GM19043 (cell line): ENCODE data around the gene TCIRG1.
"Not testable (repeated sequence)": the region's sequence is repeated elsewhere in the genome, so short reads cannot be mapped to it uniquely, and the experiment has no call there.

Source experiments
- ATAC-seq: cut with Tn5 transposase; IDR thresholded peaks from one replicate; pipeline ENCODE4 v1.9.1; 2021; ENCODE audit warnings: low read depth; ENCODE audit not compliant: unreplicated experiment

Gene TCIRG1

DNA sequence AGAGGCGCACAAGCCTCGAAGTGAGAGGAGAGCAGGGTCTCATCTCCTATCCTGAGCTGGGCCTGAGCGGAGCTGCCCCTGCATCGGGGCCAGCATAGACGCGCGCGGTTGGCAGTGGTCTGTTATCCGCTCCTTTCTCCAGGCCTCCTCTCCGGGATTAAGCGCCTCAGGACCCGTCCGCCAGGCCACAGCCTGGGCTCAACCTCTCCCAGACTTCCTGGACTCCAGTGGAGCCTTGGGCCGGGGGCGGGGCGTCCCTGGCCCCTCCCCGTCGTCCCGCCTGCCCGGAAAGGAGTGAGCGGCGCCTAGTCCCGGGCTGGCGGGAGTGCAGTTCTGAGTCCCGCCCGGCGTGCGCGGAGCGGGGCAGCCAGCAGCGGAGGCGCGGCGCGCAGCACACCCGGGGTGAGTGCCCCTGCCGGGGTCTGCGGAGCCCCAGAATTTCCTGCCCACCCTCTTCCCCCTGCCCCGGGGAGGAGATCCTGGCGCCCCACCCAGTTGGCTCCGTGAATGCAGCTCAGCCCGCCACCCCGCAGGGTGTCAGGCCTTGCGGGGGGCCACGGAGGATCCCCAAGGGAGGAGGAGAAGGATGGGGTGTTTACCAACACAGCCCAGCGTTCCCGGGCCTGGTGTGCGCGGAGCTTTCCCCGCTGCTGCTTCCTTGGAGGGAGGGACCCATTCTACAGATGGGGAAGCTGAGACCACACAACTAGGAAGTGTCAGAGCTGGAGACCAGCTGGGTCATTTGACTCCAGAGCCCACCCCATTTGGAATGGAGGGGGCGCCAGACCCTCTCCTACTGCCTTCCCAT, at the start of gene TCIRG1:
Gene TCIRG1 (plus strand): TSS at position 308 of the 808 bp plus-strand sequence. CDS start 2,247 bp downstream, outside the sequence.
- no peak for ATAC-seq

GRCh38 chr11:67990546-67991346, 48.1 kb upstream of the TCIRG1 start:
- ATAC-seq, result not testable (repeated sequence)

DNA sequence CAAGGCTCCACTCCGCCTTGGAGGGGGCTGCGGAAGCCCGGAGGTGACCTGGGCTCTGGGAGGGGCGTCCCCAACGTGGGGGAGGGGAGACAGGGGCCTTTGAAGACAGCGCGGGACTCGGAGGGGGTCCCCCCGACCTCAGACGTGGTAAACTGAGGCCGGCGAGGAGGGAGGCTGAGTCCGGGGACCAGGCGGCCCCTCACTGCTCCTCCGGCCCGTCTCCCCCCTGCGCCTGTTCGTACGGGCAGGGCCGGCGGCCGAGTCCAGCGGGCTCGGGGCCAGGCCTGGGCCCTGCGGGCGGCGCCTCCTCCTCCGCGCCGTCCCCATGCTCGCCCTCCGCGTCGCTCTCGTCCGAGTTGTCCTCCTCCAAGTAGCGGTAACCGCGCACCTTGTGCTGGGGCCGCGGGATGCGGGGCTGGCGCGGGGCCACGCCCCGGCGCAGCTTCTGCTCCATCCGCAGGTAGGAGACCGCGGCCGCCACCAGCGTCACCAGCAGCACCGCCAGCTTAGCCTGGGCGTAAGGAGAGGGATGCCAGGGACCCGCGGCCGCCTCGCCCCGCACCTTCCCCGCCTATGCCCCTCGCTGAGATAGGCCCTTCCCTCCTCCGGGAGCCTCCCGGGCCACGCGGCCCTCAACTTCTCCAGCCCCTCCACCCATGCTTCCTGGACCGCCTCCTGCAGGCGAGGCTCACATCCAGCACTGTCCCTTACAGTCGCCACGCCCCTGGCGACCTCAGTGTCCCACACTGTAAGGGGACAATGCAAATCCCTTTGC, 47.3 kb upstream of the TCIRG1 start:
- not testable (repeated sequence) for ATAC-seq

DNA sequence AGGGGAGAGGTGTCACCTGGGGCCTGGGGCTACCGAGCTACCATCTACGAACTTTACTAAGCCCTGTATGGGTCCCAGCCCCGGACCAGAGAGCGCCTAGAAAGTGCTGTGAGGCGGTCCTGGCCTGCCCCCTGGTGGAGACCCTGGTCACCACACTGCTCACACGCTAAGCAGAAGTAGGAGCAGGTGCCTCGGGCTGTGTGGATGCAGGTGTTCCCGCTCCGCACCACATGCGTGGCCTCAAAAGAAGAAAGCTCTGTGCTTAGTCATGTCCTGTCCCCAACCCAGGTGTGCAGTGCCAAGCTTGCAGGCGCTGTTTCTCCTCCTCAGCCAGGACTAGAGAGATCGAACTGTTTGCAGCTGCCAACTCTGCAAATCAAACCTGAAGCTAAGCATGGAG, 45.0 kb upstream of the TCIRG1 start:
- ATAC-seq, result not testable (repeated sequence)

- ATAC-seq, result not testable (repeated sequence)
Measured at GRCh38 chr11:67994387-67994786, 44.4 kb upstream of the TCIRG1 start.

GRCh38 chr11:67995129-67995528, 43.7 kb upstream of the TCIRG1 start:
- ATAC-seq, result not testable (repeated sequence)

GRCh38 chr11:67995579-67995978, 43.2 kb upstream of the TCIRG1 start:
- ATAC-seq, result not testable (repeated sequence)

DNA sequence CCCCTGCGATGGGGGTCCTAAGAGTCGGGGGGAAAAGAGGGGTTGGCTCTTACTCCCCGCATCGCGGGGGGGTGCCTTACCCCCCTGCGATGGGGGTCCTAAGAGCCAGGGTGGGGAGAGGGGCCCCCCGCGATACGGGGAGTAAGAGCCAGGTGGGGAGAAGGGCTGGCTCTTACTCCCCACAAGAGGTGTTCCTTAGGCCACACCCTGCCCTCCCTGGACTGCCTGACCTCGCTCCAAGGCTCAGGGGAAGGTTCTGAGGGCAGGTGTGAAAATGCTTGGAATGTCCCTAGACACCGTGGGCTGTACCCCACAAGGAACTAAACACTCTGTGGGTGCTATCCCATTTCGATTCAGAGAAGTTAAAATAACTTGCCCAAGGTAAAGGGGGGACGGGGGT, 42.8 kb upstream of the TCIRG1 start:
- ATAC-seq, result no peak

GRCh38 chr11:67996622-67997474, 42.0 kb upstream of the TCIRG1 start:
- no peak for ATAC-seq

GRCh38 chr11:67997475-67997921, 41.3 kb upstream of the TCIRG1 start:
- ATAC-seq, result no peak

DNA sequence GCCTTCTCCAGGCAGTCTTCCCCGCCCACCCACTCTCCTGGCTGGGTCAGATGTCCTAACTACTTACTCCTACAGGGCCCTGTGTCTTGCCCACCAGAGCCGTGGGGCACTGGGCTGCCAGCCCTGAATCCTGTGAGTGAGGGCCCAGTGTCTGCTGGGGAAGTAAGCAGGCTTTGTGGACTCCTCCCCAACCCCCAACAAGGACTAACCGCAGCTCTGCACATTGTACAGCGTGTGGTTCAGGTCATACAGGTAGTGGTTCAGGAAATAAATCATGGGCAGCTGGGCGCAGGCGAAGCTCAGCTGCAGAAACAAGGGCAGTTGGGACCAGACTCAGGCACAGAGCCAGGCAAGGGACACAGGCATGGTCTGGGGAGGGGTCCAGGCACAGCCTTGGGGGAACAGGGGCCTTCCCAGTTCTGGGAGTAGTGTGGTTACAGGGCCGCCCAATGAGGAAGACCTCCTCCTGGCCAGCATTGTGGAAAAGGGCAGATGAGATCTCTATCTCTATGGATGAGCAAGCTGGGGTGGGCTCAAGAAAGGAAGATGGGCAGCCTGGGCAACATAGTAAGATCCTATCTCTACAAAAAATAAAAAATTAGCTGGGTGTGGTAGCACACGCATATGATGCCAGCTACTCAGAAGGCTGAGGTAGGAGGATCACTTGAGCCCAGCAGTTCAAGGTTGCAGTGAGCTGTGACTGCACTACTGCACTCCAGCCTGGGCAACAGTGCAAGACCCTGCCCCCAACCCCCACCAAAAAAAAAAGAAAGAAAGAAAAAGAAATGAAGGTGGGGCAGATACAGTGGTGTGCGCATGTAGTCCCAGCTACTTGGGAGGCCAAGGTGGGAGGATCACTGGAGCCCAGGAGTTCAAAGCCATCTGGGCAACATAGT, 40.4 kb upstream of the TCIRG1 start:
- ATAC-seq, result no peak

GRCh38 chr11:67999201-67999629, 39.6 kb upstream of the TCIRG1 start:
- ATAC-seq, result no peak

GRCh38 chr11:67999704-68000103, 39.1 kb upstream of the TCIRG1 start:
- ATAC-seq, result no peak

DNA sequence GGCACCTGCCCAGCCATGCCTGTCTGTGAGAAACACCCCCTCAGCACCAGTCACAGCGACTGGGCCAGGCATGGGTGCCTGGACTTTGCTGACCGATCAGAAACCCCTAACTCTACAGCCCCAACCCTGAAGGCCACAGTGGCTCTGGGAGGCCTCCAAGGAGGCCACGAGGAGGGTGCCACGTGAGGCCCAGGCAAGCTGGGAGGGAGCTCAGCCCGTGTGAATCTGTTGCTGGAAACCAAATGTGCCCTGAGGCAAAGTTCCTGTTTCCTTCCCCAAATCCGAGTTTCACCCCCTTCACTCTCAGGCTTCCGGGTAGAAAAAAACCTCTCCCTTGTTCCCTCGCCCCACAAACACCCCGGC, 36.3 kb upstream of the TCIRG1 start:
- ATAC-seq, result no peak

DNA sequence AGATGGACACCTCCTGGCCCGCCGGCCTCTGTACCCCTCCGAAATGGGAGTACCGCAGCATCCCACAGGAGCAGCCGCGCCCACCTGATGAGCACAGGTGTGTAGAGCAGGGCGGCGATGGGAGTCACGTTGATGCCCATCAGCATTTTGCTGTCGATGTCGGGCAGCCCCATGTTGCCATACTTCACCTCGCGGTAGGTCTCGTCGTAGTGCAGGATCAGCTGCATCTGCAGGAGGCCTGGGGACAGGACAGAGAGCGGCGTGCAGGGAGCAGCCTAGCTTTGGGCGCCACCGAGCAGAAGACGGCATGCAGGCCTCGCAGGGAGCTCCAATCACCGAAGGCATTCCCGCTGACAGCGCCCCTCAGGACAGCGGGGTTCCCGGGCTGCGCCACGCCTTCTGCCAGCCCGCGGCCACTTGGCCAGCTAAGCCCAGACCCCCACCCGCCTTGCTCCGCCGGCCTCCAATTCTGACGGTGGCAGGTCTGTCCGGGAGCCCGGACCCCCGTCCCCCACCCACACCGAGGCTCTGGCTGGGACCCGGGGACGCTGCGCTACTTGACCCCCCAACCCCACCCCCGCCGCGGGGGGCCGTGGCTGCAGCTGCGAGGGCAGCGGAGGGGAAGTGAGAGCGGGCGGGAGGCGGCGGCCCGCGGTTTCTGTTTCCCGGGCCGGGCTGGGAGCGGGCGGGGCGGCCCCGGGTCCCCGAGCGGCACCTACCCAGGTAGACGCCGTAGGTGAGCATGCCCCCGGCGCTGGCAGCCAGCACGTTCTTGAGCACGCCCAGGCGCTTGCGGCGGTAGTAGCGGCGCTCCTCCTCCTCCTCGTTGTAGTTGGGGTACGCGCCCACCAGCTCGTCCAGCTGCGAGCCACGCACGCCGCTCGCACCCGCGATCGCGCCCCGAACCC, 35.6 kb upstream of the TCIRG1 start:
- no peak for ATAC-seq

DNA sequence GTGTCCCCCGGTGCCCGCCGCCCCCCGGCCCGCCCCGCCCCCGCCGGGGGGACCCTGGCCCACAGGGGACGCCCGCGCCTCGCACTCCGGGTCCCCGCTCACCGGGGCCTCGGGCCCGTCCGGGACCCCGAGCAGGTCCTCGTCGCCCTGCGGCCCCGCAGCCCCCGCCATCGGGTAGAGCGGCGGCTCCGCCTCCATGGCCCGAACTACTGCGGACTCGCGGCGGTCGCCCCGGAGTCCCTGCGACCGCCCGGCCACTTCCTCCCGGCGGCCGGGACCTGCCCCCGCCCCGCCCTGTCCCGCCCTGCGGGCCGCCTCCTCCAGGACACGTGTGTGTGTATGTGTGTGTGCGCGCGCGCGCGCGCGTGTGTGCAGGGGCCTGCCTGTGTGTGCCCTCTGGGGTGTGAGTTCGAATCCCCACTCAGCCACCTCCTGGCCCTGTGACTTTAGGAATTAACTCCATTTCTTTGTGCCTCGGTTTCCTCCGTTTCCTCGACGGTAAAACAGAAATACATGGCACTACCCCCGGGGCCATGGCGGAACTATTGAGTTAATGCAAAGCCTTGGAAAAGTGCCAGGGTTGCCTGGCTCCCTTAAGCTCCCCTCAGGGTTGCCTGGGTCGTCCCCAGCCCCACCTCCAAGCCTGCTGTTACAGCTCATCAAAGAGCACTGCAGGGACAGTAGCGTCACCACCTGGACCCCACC, 34.8 kb upstream of the TCIRG1 start, which contains the start of gene UNC93B1:
Gene UNC93B1 (minus strand): TSS at position 252 of the 705 bp plus-strand sequence. CDS start 54 bp downstream, at position 198.
- ATAC-seq, result peak; percentile 48
